ENCODE data around the gene CPSF3.
"Not testable (repeated sequence)": the region's sequence is repeated elsewhere in the genome, so short reads cannot be mapped to it uniquely, and the experiment has no call there.

CPSF3 gene

DNA sequence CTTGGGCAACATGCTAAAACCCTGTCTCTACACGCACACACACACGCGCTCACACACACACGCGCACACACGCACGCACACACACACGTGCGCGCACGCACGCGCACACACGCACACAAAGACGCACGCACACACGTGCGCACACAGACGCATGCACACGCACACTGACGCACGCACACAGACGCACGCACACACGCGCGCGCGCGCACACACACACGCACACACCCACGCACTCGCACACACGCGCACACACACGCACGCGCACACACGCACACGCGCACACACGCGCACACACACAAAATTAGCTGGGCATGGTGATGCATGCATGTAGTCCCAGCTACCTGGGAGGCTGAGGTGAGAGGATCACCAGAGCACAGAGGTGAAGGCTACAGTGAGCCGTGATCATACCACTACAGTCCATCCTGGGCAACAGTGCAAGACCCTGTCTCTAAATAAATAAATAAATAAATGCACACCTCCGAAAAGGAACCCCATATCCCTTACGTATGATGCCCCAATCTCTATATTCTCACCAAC is 42.8 kb downstream of the CPSF3 start:
- DNase-seq = no peak

DNA sequence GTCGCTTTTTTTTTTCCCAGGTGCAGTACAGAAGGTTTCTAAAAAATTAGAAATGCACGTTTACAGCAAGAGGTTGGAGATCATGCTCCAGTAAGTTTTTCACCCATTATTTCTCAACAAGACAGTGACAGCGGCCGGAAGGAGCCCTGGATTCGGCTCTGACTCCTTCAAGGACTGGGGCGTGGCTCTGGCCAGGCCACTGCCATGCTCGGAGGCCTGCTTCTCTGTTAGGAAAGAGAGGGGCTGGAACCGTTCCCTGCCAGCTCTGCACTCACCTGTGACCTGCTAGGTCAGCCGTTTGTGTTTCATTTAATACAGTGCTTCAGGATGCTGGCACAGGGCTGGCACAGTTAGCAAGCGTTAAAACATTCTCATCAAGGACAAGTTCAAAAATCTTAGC is 44.2 kb downstream of the CPSF3 start:
- no peak for DNase-seq

- no peak for DNase-seq
Measured at GRCh38 chr2:9471206-9471605, 47.8 kb downstream of the CPSF3 start.

DNA sequence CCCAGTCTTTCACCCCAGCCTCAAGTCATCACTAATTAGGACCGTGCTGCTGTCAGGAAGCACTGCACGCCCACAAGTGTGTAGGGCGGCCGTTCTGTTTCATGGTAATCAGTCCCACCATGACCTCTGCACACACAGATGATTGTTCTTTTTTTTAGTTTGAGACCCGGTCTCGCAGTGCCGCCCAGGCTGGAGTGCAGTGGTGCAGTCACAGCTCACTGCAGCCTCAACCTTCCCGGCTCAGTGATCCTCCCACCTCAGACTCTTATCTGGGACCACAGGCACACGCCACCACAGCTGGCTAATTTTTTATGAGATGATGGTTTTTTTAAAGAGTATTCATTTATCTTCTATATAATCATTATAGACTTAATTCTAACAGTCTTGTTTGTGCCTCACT is 49.1 kb downstream of the CPSF3 start:
- no peak for DNase-seq

GRCh38 chr2:9473308-9473984 is 50.0 kb downstream of the CPSF3 start:
- DNase-seq = peak in 1 of 14 donors; percentile 49

- peak in 7 of 14 donors; percentile 14 to 70 (median 44) for DNase-seq
Measured at GRCh38 chr2:9473985-9474360, 50.5 kb downstream of the CPSF3 start.

- peak; percentile 13 to 86 (median 68) for DNase-seq
Measured at GRCh38 chr2:9474361-9475057, 51.1 kb downstream of the CPSF3 start, which contains the start of gene IAH1. TSS of gene IAH1 (plus strand) at chr2:9474551. CDS start at chr2:9474567, 16 bp downstream.

DNA sequence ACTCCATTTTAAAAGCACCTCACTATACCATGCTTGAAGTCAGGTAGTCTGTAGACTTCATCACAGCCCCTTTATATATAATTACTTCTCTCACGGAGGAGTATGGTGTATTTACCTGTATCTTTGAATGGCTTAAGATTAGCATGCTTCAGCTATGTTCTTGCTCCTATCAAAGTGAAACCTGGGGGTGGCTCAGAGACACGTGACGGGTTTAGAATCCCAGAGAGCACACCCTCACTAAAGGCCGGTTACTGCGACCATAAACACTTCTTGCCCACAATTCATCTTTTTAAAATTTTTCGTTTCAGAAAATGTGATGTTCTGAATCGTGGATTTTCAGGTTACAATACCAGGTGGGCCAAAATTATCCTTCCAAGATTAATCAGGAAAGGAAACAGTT is 54.5 kb downstream of the CPSF3 start:
- no peak for DNase-seq

GRCh38 chr2:9478526-9478925 is 55.1 kb downstream of the CPSF3 start:
- DNase-seq = no peak

GRCh38 chr2:9480157-9480556 is 56.7 kb downstream of the CPSF3 start:
- no peak for DNase-seq

- no peak for DNase-seq
Measured at GRCh38 chr2:9483107-9483506, 59.7 kb downstream of the CPSF3 start.

DNA sequence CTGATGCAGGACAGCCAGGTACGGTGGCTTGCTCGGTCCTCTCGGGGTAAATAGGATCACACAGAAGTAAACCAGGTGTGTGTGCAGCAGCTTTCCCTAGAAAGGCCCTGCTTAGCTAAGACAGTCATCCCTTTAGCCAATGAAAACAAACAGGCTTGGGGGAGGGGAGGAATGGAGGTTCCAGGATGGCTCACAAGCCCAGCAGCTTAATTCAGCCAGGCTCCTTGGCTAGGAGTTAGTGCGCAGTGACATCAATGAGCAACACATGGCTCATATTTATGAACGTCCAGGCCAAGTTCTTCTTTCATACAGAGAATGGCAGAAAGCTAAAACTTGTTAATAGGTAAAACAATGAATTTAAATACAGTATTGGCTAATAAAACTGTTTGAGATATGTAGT is 61.1 kb downstream of the CPSF3 start:
- no peak for DNase-seq

DNA sequence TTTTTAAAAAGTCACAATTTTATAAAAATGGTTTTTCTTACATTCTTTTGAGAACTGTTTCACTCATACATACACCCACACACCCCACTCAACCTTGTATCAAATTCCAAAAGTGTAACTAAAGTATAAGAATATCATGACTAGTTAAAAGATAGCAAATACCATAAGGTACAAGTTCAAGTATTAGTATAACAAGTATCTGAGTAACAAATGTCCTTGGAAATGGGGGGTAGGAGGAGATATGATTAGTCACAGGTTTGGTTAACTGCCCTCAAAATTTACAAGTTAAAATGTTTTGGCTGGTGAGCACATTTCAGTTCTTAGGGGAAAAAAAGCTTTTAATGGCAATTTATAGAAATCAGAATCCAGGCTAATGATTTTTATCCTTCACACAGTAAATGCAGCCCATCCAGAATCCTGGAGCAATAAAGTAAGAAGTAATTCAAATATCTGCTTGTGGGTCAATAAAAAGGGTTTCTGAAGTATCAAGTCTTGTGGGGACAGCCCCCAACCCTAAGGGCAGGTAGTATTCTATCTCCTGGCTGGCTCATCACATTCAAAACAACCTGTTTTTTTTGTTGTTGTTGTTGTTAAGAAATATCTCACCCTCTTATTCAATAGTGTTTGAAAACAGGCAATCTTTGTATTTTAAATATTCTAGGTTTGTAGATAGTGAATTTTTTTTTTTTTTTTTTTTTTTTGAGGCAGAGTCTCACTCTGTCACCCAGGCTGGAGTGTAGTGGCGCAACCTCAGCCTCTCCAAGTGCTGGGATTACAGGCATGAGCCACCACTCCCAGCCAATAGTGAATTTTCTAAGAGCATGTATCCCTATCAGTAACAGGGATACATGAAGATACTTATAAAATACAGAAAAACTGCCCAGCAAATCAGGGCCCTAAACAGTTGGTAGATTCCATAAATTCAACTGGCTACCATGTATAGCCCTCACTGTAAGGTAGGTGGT is 65.4 kb downstream of the CPSF3 start:
- DNase-seq = no peak

DNA sequence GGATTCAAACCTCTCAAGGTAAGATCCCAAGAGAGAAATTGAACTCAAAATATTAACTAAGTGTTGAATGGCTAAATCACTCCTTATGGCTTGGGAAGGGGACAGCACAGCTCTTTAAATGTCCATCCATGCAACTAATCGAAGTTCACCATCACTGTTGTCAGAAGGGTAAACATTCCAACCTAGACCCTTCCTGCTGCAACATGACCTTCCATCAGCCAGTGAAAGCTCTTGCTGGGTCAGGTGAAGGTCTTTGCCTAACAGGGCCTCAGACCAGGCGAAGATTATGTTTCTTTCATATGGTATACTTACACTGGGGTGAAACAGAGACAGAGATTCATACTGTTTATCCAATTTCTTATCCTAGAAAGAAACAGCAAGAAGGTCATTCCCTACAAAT is 67.3 kb downstream of the CPSF3 start:
- DNase-seq = no peak

DNA sequence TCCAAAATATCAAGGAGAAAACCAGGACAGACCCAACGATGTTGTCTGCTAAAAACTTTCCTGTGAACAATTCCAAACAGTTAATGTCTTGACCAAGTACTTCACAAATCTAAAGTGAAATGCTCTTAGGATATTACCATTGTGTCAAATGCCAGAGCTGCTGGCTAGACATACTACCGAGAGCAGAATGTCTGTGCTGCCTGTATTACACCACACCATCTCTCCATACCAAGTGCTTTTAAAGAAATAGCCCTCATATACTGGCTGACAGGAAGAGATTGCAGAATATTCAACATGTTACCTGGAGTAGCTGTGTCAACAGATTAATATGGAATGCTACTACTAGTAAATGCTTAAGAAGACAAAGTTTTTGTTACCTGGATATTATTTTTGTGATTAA is 69.5 kb downstream of the CPSF3 start:
- DNase-seq = no peak

DNA sequence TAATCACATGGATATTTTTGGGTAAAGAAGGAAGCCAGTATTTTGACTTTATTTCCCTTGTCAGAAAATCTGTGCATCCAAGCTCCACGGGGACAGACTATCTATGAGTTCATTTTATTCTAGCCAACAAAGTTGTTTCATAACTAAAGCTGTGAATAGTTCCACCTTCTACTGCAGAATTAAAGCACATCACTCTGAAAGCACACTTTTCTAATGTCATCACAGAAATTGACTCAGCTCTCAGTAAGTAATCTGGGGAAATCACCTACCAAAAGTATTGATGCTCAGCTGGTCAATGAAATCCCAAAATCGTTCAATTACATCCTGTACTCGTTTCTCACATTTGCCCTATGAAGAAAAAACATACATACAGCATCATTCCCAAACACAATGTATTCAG is 70.0 kb downstream of the CPSF3 start:
- DNase-seq = no peak

GRCh38 chr2:9494081-9494480 is 70.6 kb downstream of the CPSF3 start:
- no peak for DNase-seq

- no peak for DNase-seq
Measured at GRCh38 chr2:9497017-9497416, 73.6 kb downstream of the CPSF3 start.

DNA sequence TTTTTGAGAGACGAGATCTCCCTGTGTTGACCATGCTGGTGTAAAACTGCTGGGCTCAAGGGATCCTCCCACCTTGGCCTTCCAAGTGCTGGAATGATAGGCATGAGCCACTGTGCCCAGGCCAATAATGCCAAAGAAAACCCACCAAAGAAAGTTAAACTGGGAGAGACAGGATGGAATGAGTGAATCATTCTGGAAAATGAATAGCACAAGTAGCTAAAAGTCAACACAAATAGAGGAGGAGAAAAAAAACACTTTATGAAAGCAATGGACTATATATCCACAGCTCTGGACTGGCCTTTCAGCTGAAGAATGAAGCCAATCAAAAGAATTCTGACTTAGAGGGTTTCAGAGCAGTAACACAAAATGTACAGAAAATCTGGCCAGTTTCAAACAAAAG is 74.8 kb downstream of the CPSF3 start:
- no peak for DNase-seq

DNA sequence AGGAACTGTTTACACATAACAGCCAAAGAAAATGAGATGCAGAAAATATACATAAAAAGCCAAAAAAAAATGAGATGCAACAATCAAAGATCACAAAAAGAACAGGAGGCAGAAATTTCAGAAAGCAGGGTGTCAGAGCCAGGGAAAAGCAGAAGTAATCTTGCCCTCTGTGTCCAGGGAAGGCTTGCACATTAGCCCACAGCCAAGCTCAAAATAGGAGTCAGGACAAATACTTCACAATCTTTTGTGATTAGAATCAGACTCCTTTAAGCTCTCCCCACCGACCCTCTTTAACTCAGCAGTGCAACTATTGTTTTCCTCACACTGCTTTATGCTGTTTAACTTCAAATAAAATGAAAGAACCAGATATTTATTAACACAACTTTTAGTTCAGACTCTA is 85.5 kb downstream of the CPSF3 start:
- no peak for DNase-seq

GRCh38 chr2:9513946-9514345 is 90.5 kb downstream of the CPSF3 start:
- not testable (repeated sequence) for DNase-seq

DNA sequence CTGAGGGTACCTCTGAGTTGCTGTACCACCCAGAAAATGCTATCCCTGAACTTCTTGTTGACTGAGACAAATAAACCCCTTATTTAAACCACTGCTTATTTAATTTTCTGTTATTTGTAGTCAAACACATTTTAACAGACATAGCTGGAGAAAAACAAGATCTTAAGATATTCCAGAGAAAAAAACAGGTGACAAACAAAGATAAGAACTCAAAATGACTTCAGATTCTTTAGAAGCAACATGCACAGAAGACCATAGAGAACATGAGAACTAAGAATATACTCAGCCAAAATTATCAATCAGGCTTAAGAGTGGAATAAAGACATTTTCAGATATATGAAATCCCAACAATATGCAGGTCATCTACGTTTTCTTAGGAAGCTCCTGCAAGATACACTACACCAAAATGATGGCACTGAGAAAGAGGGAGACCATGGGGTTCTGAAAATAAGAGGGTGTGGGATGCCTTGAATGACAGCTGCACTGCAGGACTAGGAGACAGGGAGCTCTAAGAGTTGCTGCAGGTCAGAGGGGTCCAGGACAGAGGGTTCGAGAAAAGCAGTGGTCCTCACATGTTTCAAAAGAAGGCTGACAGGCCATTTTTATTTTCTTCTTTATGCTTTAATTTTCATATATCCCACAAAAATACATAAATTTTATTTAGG is 93.8 kb downstream of the CPSF3 start:
- no peak for DNase-seq
